Calu3 (cell line): ENCODE results near the gene CHRNA4. TPM values are rescaled to one million over a fixed set of nuclear protein-coding genes. Genes with fewer than 3 reads are reported as not detected.

ENCODE experiments used
- BruUV-seq: library from RNA; stranded (reverse); fragments of 400-500 nt; replicated peaks from 2 replicates; lab custom pipeline; 2021; lab: Mats Ljungman, UMichigan
- CTCF ChIA-PET: fragments of 300-600 bp; sonication (Branson Sonifier 250); formaldehyde crosslinking; loops from one replicate; lab custom pipeline; 2022; ENCODE audit warnings: antibody characterized with exemption; lab: Charles Lee
- DNase-seq: peaks from one replicate; pipeline ENCODE4 v3.0.0; 2022
- H3K27ac Mint-ChIP-seq: one replicate; pipeline ENCODE4 v1.8.0; 2022; ENCODE audit warnings: mixed read lengths; ENCODE audit not compliant: unreplicated experiment
- H3K27me3 Mint-ChIP-seq: one replicate; pipeline ENCODE4 v1.8.0; 2022; ENCODE audit warnings: mixed read lengths; ENCODE audit not compliant: unreplicated experiment
- H3K36me3 Mint-ChIP-seq: one replicate; pipeline ENCODE4 v1.8.0; 2022; ENCODE audit warnings: mild to moderate bottlenecking, moderate library complexity, mixed read lengths; ENCODE audit not compliant: insufficient read depth, unreplicated experiment
- H3K4me1 Mint-ChIP-seq: one replicate; pipeline ENCODE4 v1.8.0; 2022; ENCODE audit warnings: mild to moderate bottlenecking, low read depth, mixed read lengths; ENCODE audit not compliant: unreplicated experiment
- H3K4me3 Mint-ChIP-seq: one replicate; pipeline ENCODE4 v1.8.0; 2022; ENCODE audit warnings: mild to moderate bottlenecking, low read depth, moderate library complexity, mixed read lengths; ENCODE audit not compliant: unreplicated experiment
- H3K9me3 Mint-ChIP-seq: one replicate; pipeline ENCODE4 v1.8.0; 2022; ENCODE audit warnings: low read depth, mixed read lengths; ENCODE audit not compliant: unreplicated experiment
- intact Hi-C: fragments of 100-400 bp; cut with micrococcal nuclease; formaldehyde crosslinking; loops from one replicate; pipeline ENCODE4 v1.10.0; 2022; ENCODE audit not compliant: unreplicated experiment
- total RNA-seq: library from RNA; stranded (reverse); gene quantifications from 2 replicates; pipeline ENCODE4 v1.2.3, GENCODE V29; 2022
- TF ChIP-seq, protein P1 (sequence below): fragments of 200-600 bp; IDR thresholded peaks from one replicate; pipeline ENCODE4 v1.8.0; 2022; ENCODE audit warnings: antibody characterized with exemption; ENCODE audit not compliant: unreplicated experiment

CHRNA4 gene
- total RNA-seq, 1 experiment from 2014 or later, result not detected

DNA sequence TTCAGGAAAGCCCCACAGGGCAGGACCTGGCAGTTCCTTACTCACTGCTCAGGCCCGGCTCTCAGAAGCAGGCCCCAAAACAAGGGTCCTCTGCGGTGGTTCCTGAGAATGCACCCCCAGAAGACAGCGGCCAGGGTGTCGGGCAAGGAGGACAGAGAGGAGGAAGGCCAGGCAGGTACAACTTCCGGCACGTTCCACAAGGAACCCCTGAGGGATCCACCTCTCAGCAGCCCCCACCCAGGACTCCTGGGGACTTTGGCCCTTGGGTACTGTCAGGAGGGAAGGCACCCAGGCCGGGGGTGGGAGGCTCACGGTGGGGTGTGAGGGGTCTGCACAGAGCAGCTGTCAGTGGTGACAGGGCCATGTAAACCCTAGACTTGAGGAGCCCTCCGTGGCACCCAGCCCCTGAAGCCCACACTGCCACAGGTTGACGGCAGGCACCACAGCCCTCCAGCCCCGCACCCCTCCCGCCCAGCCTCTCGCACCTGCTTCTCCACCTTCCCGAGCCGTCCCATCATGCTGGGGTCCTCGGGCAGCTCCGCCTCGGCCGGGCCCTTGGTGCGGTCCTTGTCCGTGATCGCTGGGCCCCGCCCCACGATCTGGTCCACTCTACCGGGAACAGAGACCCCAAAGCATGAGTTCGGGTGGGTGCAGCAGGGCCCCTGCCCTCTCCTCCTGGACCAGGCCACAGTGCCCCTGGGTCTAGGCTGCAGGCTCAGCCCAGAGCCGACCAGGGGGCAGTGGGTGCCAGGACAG is 47.0 kb upstream of the CHRNA4 start:
- no peak for DNase-seq
- intact Hi-C loops, result no loop called here
- Mint-ChIP-seq H3K4me3 (no peak overlapping the region), H3K36me3 (no peaks in the 10 kb centered on the region), H3K27me3 (peaks cover 65% of the 10 kb centered on the region), H3K4me1 (no peaks in the 10 kb centered on the region), H3K27ac (no peak overlapping the region), H3K9me3 (no peaks in the 10 kb centered on the region)
- TF ChIP-seq, protein P1, sequence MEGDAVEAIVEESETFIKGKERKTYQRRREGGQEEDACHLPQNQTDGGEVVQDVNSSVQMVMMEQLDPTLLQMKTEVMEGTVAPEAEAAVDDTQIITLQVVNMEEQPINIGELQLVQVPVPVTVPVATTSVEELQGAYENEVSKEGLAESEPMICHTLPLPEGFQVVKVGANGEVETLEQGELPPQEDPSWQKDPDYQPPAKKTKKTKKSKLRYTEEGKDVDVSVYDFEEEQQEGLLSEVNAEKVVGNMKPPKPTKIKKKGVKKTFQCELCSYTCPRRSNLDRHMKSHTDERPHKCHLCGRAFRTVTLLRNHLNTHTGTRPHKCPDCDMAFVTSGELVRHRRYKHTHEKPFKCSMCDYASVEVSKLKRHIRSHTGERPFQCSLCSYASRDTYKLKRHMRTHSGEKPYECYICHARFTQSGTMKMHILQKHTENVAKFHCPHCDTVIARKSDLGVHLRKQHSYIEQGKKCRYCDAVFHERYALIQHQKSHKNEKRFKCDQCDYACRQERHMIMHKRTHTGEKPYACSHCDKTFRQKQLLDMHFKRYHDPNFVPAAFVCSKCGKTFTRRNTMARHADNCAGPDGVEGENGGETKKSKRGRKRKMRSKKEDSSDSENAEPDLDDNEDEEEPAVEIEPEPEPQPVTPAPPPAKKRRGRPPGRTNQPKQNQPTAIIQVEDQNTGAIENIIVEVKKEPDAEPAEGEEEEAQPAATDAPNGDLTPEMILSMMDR, result no peak
- no TSS peak for BruUV-seq
- CTCF ChIA-PET, result interaction anchor here (0.5 kb wide), 1 partner anchor 25 kb away, joined by 5 read pairs; no protein-coding TSS in a partner anchor

DNA sequence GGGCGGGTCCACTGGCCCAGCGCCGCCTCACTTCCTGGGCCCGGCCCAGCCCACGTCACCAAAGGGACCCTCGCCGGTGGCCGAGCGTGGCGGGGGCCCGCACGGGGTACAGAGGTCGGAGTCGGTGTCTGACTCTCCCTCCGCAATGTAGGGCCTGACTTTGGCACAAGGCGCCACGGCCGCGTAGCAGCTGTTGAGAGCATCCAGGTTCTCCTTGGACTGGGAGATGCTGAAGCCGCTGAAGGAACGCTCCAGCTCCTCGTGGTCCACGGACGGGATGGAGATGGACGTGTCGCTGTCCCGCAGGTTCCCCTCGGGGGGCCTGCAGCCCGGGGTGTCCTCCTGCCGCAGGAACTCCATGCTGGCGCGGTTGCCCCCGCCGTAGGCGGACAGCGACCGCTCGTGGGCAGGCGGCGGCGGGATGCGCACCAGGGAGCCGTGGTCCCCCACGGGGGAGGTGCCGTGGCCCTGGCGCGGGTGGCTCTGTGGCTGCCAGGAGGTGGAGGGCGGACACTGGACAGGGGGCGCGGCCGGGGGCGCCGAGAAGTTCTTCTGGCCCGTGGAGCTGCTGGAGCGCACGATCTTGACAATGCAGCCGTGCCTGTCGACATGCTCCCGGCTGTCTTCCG is 45.6 kb upstream of the CHRNA4 start:
- Mint-ChIP-seq H3K36me3 (no peaks in the 10 kb centered on the region), H3K9me3 (no peaks in the 10 kb centered on the region), H3K27me3 (peaks cover 65% of the 10 kb centered on the region), H3K4me1 (no peaks in the 10 kb centered on the region), H3K4me3 (no peak overlapping the region), H3K27ac (no peak overlapping the region)
- DNase-seq, result no peak
- TF ChIP-seq, protein P1, result no peak
- intact Hi-C loops, result no loop called here
- no TSS peak for BruUV-seq
- CTCF ChIA-PET, result no interaction called here

DNA sequence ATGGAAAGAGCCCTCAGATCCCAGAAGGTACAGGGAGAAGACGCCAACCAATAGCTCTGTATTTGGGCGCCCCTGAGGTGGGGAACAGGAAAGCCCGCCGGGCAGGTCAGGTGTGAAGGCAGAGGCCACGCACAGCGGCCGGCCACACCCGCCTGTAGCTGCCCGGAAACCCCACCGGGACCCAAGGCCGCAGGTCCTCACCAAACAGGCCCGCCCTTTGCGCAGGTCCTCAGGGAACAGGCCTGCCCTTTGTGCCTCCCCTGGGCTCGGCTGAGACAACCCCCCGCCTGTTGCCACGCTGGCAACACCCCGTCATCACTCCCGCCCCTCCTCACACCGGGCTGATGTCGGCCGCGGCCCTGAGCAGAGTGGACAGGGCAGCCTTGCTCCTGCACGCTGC is 44.9 kb upstream of the CHRNA4 start:
- no TSS peak for BruUV-seq
- CTCF ChIA-PET, result interaction anchor here (0.5 kb wide), 1 partner anchor 132 kb away, joined by 5 read pairs; no protein-coding TSS in a partner anchor
- H3K36me3 Mint-ChIP-seq, result no peaks in the 10 kb centered on the region
- DNase-seq, result no peak
- H3K4me1 Mint-ChIP-seq, result no peaks in the 10 kb centered on the region
- no peak overlapping the region for H3K4me3 Mint-ChIP-seq
- no peak overlapping the region for H3K27ac Mint-ChIP-seq
- intact Hi-C loops, result no loop called here
- TF ChIP-seq, protein P1, result no peak
- no peaks in the 10 kb centered on the region for H3K9me3 Mint-ChIP-seq
- peaks cover 65% of the 10 kb centered on the region for H3K27me3 Mint-ChIP-seq

DNA sequence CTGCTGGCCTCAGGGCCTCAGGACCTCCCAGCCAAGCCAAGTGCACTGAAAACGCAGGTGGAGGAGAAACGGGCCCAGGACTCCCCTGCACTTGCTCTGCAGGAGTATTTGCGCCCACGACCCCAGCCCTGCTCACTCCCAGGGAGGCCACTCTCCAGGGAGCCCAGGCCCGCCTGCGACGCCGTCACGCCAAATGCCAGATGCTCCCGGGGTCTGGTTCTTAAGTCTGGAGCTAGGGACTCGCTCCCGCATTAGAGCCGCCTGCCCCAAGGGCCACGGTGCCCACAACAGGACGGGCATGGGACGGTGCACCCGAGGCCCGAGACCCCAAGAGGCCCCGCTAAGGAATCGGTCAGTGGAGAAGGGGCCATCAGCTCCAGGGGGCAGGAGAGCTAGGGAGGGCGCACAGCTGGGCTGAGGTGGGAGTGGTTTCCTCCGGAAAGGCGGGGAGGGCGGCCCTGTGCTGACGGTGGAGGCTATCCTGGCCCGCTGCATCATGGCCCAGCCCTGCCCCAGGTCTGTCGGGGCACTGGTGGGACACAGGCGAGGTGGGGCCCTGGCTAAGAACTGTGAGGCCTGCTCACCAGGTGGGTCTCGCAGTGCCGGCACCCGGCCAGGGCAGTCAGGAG is 44.1 kb upstream of the CHRNA4 start:
- Mint-ChIP-seq H3K36me3 (no peaks in the 10 kb centered on the region), H3K27ac (no peak overlapping the region), H3K9me3 (no peaks in the 10 kb centered on the region), H3K4me3 (no peak overlapping the region), H3K4me1 (no peaks in the 10 kb centered on the region), H3K27me3 (peaks cover 66% of the 10 kb centered on the region)
- DNase-seq, result no peak
- TF ChIP-seq, protein P1, result no peak
- CTCF ChIA-PET, result interaction anchor here (0.5 to 0.6 kb wide), 2 partner anchors 31 to 133 kb away, joined by 4 to 5 read pairs; no protein-coding TSS in a partner anchor
- no TSS peak for BruUV-seq
- intact Hi-C loops, result no loop called here
